Brain microvascular endothelial cell (primary cell): Measurements from ENCODE around the gene UBL3.

Experiments
- DNase-seq: peaks from one replicate; pipeline ENCODE4 v3.0.0-alpha.2; 2020
- H3K27ac ChIP-seq: fragments of 250-450 bp; sonication (Bioruptor Pico); 2 replicates; pipeline ENCODE4 v1.5.1; 2020; ENCODE audit warnings: mild to moderate bottlenecking, moderate library complexity
- H3K27me3 ChIP-seq: fragments of 250-450 bp; sonication (Bioruptor Pico); replicated peaks from 2 replicates; pipeline ENCODE4 v1.5.1; 2020; ENCODE audit warnings: mild to moderate bottlenecking
- H3K36me3 ChIP-seq: fragments of 250-450 bp; sonication (Bioruptor Pico); replicated peaks from 2 replicates; pipeline ENCODE4 v1.5.1; 2020; ENCODE audit warnings: mild to moderate bottlenecking
- H3K4me3 ChIP-seq: 2 replicates; pipeline ENCODE4 v1.5.1; 2011; ENCODE audit warnings: low read depth, mild to moderate bottlenecking, control low read depth, low read length, moderate library complexity
- in situ Hi-C: cut with HindIII; loops from 2 replicates; pipeline ENCODE4 v1.10.0; 2017; ENCODE audit warnings: low sequenced_read_pairs, low pct_ligation_motif_present
- TF ChIP-seq, protein P1 (sequence below): IDR thresholded peaks from 2 replicates; pipeline ENCODE4 v1.5.1; 2011; ENCODE audit warnings: low read depth, mild to moderate bottlenecking, moderate library complexity, low read length, control low read depth, inconsistent platforms; ENCODE audit errors: missing control alignments

UBL3 gene

DNA sequence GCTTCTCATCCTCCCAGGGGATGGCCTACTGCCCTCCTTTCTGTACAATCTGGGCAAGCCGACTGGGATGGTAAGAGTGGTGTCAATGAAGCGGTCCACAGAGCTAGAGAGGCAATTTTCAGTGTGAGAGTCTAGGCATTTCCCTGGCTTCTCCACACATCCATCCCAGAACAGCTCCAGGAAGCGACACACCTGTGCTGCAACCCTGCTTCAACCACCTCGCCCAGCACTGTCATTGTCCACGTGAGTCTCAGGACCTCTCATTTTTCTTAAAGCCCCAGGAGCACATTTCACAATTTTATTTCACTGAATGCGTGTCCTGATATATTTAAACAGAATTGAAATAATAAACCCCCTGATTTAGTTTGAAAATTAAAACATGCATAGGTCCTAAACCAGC, 15.5 kb upstream of the UBL3 start:
- no peak overlapping the region for H3K4me3 ChIP-seq
- peaks cover 2% of the 10 kb centered on the region for H3K27me3 ChIP-seq
- H3K27ac ChIP-seq: no peak overlapping the region
- TF ChIP-seq, protein P1, sequence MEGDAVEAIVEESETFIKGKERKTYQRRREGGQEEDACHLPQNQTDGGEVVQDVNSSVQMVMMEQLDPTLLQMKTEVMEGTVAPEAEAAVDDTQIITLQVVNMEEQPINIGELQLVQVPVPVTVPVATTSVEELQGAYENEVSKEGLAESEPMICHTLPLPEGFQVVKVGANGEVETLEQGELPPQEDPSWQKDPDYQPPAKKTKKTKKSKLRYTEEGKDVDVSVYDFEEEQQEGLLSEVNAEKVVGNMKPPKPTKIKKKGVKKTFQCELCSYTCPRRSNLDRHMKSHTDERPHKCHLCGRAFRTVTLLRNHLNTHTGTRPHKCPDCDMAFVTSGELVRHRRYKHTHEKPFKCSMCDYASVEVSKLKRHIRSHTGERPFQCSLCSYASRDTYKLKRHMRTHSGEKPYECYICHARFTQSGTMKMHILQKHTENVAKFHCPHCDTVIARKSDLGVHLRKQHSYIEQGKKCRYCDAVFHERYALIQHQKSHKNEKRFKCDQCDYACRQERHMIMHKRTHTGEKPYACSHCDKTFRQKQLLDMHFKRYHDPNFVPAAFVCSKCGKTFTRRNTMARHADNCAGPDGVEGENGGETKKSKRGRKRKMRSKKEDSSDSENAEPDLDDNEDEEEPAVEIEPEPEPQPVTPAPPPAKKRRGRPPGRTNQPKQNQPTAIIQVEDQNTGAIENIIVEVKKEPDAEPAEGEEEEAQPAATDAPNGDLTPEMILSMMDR: no peak
- H3K36me3 ChIP-seq: no peaks in the 10 kb centered on the region
- DNase-seq: no peak
- in situ Hi-C loops: no loop called here

- in situ Hi-C loops: no loop called here
- TF ChIP-seq, protein P1: no peak
- Histone ChIP-seq H3K27ac (no peak overlapping the region), H3K27me3 (no peaks in the 10 kb centered on the region), H3K36me3 (no peaks in the 10 kb centered on the region), H3K4me3 (no peak overlapping the region)
- DNase-seq: peak; percentile 85
These were observed 11.3 kb upstream of the UBL3 start for GRCh38 chr13:29861694-29862110.

DNA sequence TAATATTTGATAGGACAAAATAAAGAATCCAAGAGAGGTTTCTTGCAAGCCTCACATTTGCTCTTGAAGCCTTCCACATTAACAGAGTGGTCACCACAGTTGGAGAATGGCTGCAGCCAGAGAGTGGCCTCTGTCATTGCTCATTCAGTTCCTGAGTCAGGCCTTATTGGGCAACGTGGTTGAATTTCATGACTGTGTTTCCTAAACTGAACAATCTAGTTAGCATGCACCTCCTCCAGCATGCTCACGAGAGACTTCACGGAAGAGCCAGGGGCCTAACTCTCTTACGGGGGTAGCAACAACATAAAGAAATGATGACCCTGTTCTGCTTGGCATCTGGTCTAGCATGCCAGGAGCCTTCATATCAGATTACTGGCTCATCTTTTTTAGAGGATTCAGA, 9.6 kb upstream of the UBL3 start:
- H3K36me3 ChIP-seq: no peaks in the 10 kb centered on the region

DNA sequence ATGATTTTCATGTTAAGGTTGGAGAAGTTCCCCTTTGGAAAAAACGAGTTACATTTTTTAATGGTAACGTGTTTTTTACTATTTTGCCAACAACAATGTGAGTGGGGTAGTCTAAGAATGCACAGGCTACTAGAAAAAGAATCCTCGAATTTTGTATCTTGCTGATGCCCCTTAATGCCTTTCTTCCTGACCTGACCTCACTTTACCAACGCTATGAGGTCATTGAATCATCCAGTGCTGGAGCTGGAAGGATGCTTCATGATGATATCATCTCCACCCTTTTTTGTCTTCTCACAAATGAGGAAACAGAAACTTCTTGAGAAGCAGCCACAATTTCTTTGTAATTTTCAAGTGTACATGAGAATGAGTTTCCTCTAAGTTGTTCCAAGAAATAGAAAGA, 8.2 kb upstream of the UBL3 start:
- no peak overlapping the region for H3K4me3 ChIP-seq
- TF ChIP-seq, protein P1: no peak
- H3K27ac ChIP-seq: no peak overlapping the region
- in situ Hi-C loops: no loop called here
- no peaks in the 10 kb centered on the region for H3K27me3 ChIP-seq
- H3K36me3 ChIP-seq: no peaks in the 10 kb centered on the region
- DNase-seq: no peak

More for the DNA sequence above, 9.6 kb upstream of the UBL3 start:
- peak; percentile 50 for DNase-seq
- in situ Hi-C loops: no loop called here
- TF ChIP-seq, protein P1: no peak
- H3K4me3 ChIP-seq: no peak overlapping the region
- H3K27ac ChIP-seq: no peak overlapping the region
- no peaks in the 10 kb centered on the region for H3K27me3 ChIP-seq

GRCh38 chr13:29858231-29858630, 7.8 kb upstream of the UBL3 start:
- Histone ChIP-seq H3K27me3 (no peaks in the 10 kb centered on the region), H3K36me3 (no peaks in the 10 kb centered on the region), H3K27ac (no peak overlapping the region), H3K4me3 (no peak overlapping the region)
- in situ Hi-C loops: no loop called here
- DNase-seq: no peak
- TF ChIP-seq, protein P1: no peak

DNA sequence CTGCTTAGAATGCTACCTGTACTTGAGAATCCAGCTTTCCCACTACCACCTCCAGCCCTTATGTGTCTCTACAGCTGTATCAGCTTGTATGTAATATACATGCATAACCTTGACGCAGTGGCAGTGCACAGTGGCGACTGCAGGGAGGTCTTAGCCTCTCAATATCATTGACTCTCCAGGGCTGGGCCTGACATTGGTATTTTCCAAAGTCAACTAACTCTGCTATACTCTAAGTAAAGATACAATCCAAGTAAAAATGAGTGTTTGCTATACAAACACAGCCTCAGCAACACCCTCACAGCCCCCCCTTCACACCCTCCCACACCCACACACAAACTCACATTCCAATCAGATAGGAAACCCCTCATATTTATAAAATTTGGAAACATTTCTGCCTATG, 6.7 kb upstream of the UBL3 start:
- TF ChIP-seq, protein P1: no peak
- no peak overlapping the region for H3K4me3 ChIP-seq
- DNase-seq: no peak
- H3K27me3 ChIP-seq: no peaks in the 10 kb centered on the region
- H3K27ac ChIP-seq: no peak overlapping the region
- H3K36me3 ChIP-seq: no peaks in the 10 kb centered on the region
- in situ Hi-C loops: no loop called here
